ENCODE measurements around the gene PSAPL1. TPM values are rescaled to one million over a fixed set of nuclear protein-coding genes. Genes with fewer than 3 reads are reported as not detected.
A peak's percentile ranks its signal among the peaks of the same experiment; 100 is the strongest.

Gene PSAPL1
- polyA plus RNA-seq, 6 donors from 2014 or later, result not detected

- DNase-seq (no peak), ATAC-seq (ENCODE audit: low read depth in 2 of 2) (no peak)
- peaks cover 0 to 6% (median 0%) of the 10 kb centered on the region in 3 donors for H3K4me1 Mint-ChIP-seq
- H3K27ac Mint-ChIP-seq, result no peak overlapping the region
- no peaks in the 10 kb centered on the region for H3K27me3 Mint-ChIP-seq
- H3K36me3 Mint-ChIP-seq, result no peaks in the 10 kb centered on the region
- no peaks in the 10 kb centered on the region for H3K9me3 Mint-ChIP-seq
- no peak overlapping the region for H3K4me3 Mint-ChIP-seq
Observed at GRCh38 chr4:7434141-7434765, 477 bp downstream of the PSAPL1 start.

GRCh38 chr4:7433376-7434140 lies 1.2 kb downstream of the PSAPL1 start:
- Mint-ChIP-seq H3K9me3 (no peaks in the 10 kb centered on the region), H3K4me1 (peaks cover 0 to 6% (median 0%) of the 10 kb centered on the region in 3 donors), H3K27ac (no peak overlapping the region), H3K27me3 (peaks cover 0 to 3% (median 0%) of the 10 kb centered on the region in 3 donors), H3K36me3 (no peaks in the 10 kb centered on the region), H3K4me3 (no peak overlapping the region)
- ATAC-seq (ENCODE audit: low read depth in 2 of 2) (no peak), DNase-seq (no peak)

GRCh38 chr4:7432531-7433375 lies 2.0 kb downstream of the PSAPL1 start:
- Mint-ChIP-seq H3K4me3 (no peak overlapping the region), H3K4me1 (peaks cover 0 to 6% (median 0%) of the 10 kb centered on the region in 3 donors), H3K9me3 (no peaks in the 10 kb centered on the region), H3K36me3 (no peaks in the 10 kb centered on the region), H3K27me3 (peaks cover 0 to 5% (median 0%) of the 10 kb centered on the region in 3 donors), H3K27ac (no peak overlapping the region)
- DNase-seq, result no peak
- no peak for ATAC-seq (ENCODE audit: low read depth in 2 of 2)

GRCh38 chr4:7431696-7432530 lies 2.8 kb downstream of the PSAPL1 start:
- Mint-ChIP-seq H3K4me3 (no peak overlapping the region), H3K9me3 (no peaks in the 10 kb centered on the region), H3K27me3 (peaks cover 0 to 5% (median 0%) of the 10 kb centered on the region in 3 donors), H3K4me1 (peaks cover 0 to 6% (median 0%) of the 10 kb centered on the region in 3 donors), H3K36me3 (no peaks in the 10 kb centered on the region), H3K27ac (no peak overlapping the region)
- DNase-seq (no peak), ATAC-seq (ENCODE audit: low read depth in 2 of 2) (no peak)

- H3K36me3 Mint-ChIP-seq, result no peaks in the 10 kb centered on the region
- H3K4me1 Mint-ChIP-seq, result peaks cover 0 to 6% (median 0%) of the 10 kb centered on the region in 3 donors
- peaks cover 0 to 5% (median 0%) of the 10 kb centered on the region in 3 donors for H3K27me3 Mint-ChIP-seq
- H3K9me3 Mint-ChIP-seq, result no peaks in the 10 kb centered on the region
- DNase-seq (no peak), ATAC-seq (ENCODE audit: low read depth in 2 of 2) (no peak)
- peak overlapping the region in 1 of 6 donors; percentile 38 for H3K27ac Mint-ChIP-seq
- no peak overlapping the region for H3K4me3 Mint-ChIP-seq
Observed at GRCh38 chr4:7430965-7431695, 3.6 kb downstream of the PSAPL1 start.

- DNase-seq (no peak), ATAC-seq (ENCODE audit: low read depth in 2 of 2) (no peak)
- peak overlapping the region in 1 of 8 donors; percentile 75 for H3K4me3 Mint-ChIP-seq
- H3K27ac Mint-ChIP-seq, result no peak overlapping the region
- peaks cover 0 to 6% (median 0%) of the 10 kb centered on the region in 3 donors for H3K4me1 Mint-ChIP-seq
- peaks cover 0 to 5% (median 0%) of the 10 kb centered on the region in 3 donors for H3K27me3 Mint-ChIP-seq
- no peaks in the 10 kb centered on the region for H3K9me3 Mint-ChIP-seq
- H3K36me3 Mint-ChIP-seq, result no peaks in the 10 kb centered on the region
Observed at GRCh38 chr4:7430368-7430964, 4.3 kb downstream of the PSAPL1 start.

GRCh38 chr4:7429601-7430078 lies 5.1 kb downstream of the PSAPL1 start:
- Mint-ChIP-seq H3K27me3 (peaks cover 0 to 5% (median 0%) of the 10 kb centered on the region in 3 donors), H3K36me3 (no peaks in the 10 kb centered on the region), H3K27ac (no peak overlapping the region), H3K4me3 (no peak overlapping the region), H3K9me3 (no peaks in the 10 kb centered on the region), H3K4me1 (peaks cover 0 to 6% (median 0%) of the 10 kb centered on the region in 3 donors)
- DNase-seq, result no peak
- no peak for ATAC-seq (ENCODE audit: low read depth in 2 of 2)

GRCh38 chr4:7429069-7429416 lies 5.7 kb downstream of the PSAPL1 start:
- ATAC-seq (ENCODE audit: low read depth in 2 of 2) (no peak), DNase-seq (no peak)
- Mint-ChIP-seq H3K27ac (no peak overlapping the region), H3K9me3 (no peaks in the 10 kb centered on the region), H3K36me3 (no peaks in the 10 kb centered on the region), H3K27me3 (peaks cover 0 to 5% (median 0%) of the 10 kb centered on the region in 3 donors), H3K4me3 (no peak overlapping the region), H3K4me1 (peaks cover 0 to 6% (median 0%) of the 10 kb centered on the region in 3 donors)

GRCh38 chr4:7428261-7429068 lies 6.3 kb downstream of the PSAPL1 start:
- no peak for DNase-seq
- Mint-ChIP-seq H3K4me3 (no peak overlapping the region), H3K27me3 (peaks cover 0 to 5% (median 0%) of the 10 kb centered on the region in 3 donors), H3K27ac (no peak overlapping the region), H3K4me1 (peaks cover 0 to 6% (median 0%) of the 10 kb centered on the region in 3 donors), H3K36me3 (no peaks in the 10 kb centered on the region), H3K9me3 (no peaks in the 10 kb centered on the region)
- no peak for ATAC-seq (ENCODE audit: low read depth in 2 of 2)

GRCh38 chr4:7427831-7428260 lies 6.9 kb downstream of the PSAPL1 start:
- no peaks in the 10 kb centered on the region for H3K9me3 Mint-ChIP-seq
- no peak overlapping the region for H3K4me3 Mint-ChIP-seq
- H3K36me3 Mint-ChIP-seq, result no peaks in the 10 kb centered on the region
- H3K27ac Mint-ChIP-seq, result no peak overlapping the region
- H3K27me3 Mint-ChIP-seq, result peaks cover 0 to 5% (median 0%) of the 10 kb centered on the region in 3 donors
- DNase-seq, result no peak
- H3K4me1 Mint-ChIP-seq, result peaks cover 0 to 6% (median 0%) of the 10 kb centered on the region in 3 donors
- ATAC-seq (ENCODE audit: low read depth in 2 of 2), result no peak

- Mint-ChIP-seq H3K27me3 (peaks cover 0 to 5% (median 0%) of the 10 kb centered on the region in 3 donors), H3K4me3 (no peak overlapping the region), H3K4me1 (peaks cover 0 to 6% (median 0%) of the 10 kb centered on the region in 3 donors), H3K9me3 (no peaks in the 10 kb centered on the region), H3K27ac (peak overlapping the region in 1 of 6 donors; percentile 87), H3K36me3 (no peaks in the 10 kb centered on the region)
- ATAC-seq (ENCODE audit: low read depth in 2 of 2), result no peak
- DNase-seq, result no peak
Observed at GRCh38 chr4:7427361-7427760, 7.4 kb downstream of the PSAPL1 start.
